ENCODE results near the gene B4GALT1.
"Not testable (repeated sequence)": the region's sequence is repeated elsewhere in the genome, so short reads cannot be mapped to it uniquely, and the experiment has no call there.

The B4GALT1 gene

DNA sequence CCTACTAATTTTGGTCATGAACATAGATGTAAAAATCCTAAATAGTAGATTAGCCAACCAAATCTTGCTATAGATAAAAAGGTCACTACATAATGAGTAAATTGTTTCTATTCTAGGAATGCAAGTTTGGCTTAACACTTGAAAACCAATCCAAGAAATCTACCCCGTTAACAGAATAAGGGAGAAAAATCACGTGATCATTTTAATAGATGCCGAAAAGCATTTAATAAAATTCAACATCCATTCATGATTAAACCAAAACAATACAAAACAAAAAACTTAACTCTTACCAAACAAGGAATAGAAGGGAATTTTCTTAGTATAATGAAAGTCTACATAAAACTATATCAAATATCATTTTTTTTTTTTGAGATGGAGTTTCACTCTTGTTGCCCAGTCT lies 69.9 kb downstream of the B4GALT1 start:
- Histone ChIP-seq H3K9me3 (ENCODE audit: control insufficient read depth, insufficient read depth, low read length) (no peaks in the 10 kb centered on the region), H3K36me3 (ENCODE audit: control insufficient read depth, insufficient read depth, low read length) (no peaks in the 10 kb centered on the region), H3K9ac (ENCODE audit: low read depth, low read length) (no peak overlapping the region), H3K27me3 (ENCODE audit: control insufficient read depth, insufficient read depth, low read length) (no peaks in the 10 kb centered on the region), H3K4me1 (ENCODE audit: control insufficient read depth, insufficient read depth, low read length) (no peaks in the 10 kb centered on the region), H3K4me3 (ENCODE audit: low read depth, low read length) (no peak overlapping the region)

DNA sequence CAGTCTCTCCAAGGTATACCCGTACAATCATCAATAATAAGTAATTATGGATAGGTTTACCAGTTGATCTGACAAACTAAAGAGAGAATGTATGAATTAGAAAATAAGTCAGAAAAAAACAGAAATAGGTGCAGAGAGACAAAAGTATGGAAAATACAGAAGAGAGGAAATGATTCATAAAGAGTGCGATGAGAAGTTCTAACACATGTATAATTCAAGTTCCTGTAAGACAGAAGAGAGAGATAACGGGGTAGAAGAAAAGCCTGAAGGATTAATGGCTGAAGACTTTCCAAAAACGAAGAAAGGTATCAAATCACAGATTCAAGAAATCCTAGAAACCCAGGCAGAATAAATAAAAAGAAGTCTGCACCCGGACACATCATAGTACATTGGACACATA lies 74.5 kb downstream of the B4GALT1 start:
- no peaks in the 10 kb centered on the region for H3K36me3 ChIP-seq (ENCODE audit: control insufficient read depth, insufficient read depth, low read length)
- H3K4me1 ChIP-seq (ENCODE audit: control insufficient read depth, insufficient read depth, low read length), result no peaks in the 10 kb centered on the region
- H3K9me3 ChIP-seq (ENCODE audit: control insufficient read depth, insufficient read depth, low read length), result no peaks in the 10 kb centered on the region
- no peak overlapping the region for H3K4me3 ChIP-seq (ENCODE audit: low read depth, low read length)
- no peak overlapping the region for H3K9ac ChIP-seq (ENCODE audit: low read depth, low read length)
- no peaks in the 10 kb centered on the region for H3K27me3 ChIP-seq (ENCODE audit: control insufficient read depth, insufficient read depth, low read length)

DNA sequence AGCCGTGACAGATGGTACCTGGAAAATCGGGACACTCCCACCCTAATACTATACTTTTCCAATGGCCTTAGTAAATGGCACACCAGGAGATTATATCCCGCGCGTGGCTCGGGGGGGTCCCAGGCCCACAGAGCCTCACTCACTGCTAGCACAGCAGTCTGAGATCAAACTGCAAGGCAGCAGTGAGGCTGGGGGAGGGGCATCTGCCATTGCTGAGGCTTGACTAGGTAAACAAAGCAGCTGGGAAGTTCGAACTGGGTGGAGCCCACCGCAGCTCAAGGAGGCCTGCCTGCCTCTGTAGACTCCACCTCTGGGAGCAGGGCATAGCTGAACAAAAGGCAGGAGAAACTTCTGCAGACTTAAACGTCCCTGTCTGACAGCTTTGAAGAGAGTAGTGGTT lies 81.5 kb downstream of the B4GALT1 start:
- not testable (repeated sequence) for H3K4me1 ChIP-seq (ENCODE audit: control insufficient read depth, insufficient read depth, low read length)

DNA sequence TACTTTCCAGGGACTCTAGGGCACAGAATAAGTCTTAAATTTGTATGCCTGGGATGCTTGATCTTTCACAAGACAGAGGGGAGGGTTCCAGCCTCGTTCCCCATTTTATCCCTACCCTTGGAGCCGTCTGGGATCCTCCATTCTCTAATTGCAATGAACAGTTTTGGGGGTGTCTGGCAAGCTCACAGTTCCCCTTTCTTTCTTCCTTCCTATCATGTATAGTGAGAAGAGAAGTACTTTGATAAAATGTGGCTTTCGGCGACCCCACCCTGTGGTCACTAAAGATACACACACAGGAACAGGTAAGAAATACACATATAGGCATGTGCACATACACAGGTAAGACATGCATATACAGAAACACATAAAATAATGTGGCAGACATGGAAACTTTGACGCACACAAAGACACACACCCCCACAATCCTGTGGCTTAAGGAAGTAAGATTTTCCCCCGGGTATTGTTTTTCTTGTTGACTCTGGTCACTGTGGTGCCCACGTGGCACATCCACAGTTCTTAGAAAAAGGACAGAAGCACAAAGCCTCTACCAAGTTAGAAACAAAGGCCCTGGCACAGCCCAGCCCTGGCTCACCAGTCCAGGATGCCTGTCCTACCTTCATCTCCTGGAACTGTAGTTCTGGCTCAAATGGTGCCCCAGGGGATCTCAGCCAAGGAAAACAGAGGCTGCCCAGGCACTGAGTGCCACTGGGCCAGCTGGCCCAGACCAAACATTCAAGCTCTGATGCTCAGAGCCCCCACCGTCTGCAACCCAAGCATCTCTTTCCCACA lies 84.4 kb downstream of the B4GALT1 start:
- H3K27me3 ChIP-seq (ENCODE audit: control insufficient read depth, insufficient read depth, low read length), result no peaks in the 10 kb centered on the region
- no peak overlapping the region for H3K9ac ChIP-seq (ENCODE audit: low read depth, low read length)

More for the DNA sequence above, 81.5 kb downstream of the B4GALT1 start:
- H3K9me3 ChIP-seq (ENCODE audit: control insufficient read depth, insufficient read depth, low read length); H3K4me3 ChIP-seq (ENCODE audit: low read depth, low read length); H3K9ac ChIP-seq (ENCODE audit: low read depth, low read length); H3K27me3 ChIP-seq (ENCODE audit: control insufficient read depth, insufficient read depth, low read length); H3K36me3 ChIP-seq (ENCODE audit: control insufficient read depth, insufficient read depth, low read length): not testable (repeated sequence)

DNA sequence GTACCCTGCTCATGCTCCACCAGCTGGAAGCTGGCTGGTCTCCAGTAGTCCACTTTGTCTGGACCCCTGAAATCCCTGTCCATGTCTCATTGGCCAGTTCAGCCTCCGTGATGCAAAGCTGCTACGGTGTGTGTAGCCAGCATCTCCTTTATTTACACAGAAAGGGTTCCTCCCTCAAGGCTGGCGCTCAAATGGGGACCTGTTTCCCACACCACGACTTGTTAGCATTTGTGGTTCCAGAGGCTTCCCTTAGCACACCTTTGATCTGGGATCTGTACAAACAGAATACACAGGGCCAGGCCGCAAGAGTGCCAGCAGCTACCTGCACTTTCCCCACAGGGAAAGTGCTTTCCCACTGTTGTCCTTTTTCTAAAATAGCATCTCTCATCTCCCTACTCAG lies 85.0 kb downstream of the B4GALT1 start:
- H3K4me1 ChIP-seq (ENCODE audit: control insufficient read depth, insufficient read depth, low read length), result no peaks in the 10 kb centered on the region
- H3K9me3 ChIP-seq (ENCODE audit: control insufficient read depth, insufficient read depth, low read length), result no peaks in the 10 kb centered on the region
- no peak overlapping the region for H3K9ac ChIP-seq (ENCODE audit: low read depth, low read length)
- H3K4me3 ChIP-seq (ENCODE audit: low read depth, low read length), result no peak overlapping the region
- H3K27me3 ChIP-seq (ENCODE audit: control insufficient read depth, insufficient read depth, low read length), result no peaks in the 10 kb centered on the region
- H3K36me3 ChIP-seq (ENCODE audit: control insufficient read depth, insufficient read depth, low read length), result no peaks in the 10 kb centered on the region

More for the DNA sequence above, 84.4 kb downstream of the B4GALT1 start:
- Histone ChIP-seq H3K4me3 (ENCODE audit: low read depth, low read length) (no peak overlapping the region), H3K36me3 (ENCODE audit: control insufficient read depth, insufficient read depth, low read length) (no peaks in the 10 kb centered on the region), H3K9me3 (ENCODE audit: control insufficient read depth, insufficient read depth, low read length) (no peaks in the 10 kb centered on the region), H3K4me1 (ENCODE audit: control insufficient read depth, insufficient read depth, low read length) (no peaks in the 10 kb centered on the region)

DNA sequence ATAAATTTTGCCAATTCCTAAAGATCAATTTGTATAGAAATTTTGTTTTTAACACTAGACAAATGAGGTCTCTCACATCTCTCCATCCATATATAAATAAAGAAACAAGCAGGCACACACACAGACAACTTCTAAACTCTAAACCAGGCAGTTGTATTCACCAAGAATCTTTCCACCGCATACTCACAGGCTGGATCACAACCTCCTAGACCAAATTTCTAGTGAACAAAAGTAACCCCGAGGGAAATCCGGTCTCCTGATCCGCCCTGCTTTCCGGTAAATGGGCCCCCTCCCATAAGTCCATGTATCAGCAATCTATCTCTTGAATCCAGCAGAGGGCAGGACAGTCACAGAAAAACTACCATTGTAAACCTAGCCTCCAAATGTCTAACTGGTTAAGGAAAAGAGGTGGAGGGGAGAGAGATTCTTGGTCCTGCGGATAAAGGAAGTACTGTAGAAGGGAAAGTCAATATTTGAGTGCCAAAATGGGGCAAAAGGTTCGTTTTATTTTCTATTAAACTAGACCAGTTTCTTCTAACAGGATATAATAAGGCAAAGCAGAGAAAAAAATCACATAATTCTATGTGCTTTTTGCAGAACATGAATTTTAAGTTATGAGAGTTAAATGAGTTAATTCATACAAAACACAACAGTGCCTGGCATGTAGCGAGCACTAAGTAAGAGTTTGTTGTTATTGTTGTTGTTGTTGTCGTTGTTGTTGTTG lies 85.8 kb downstream of the B4GALT1 start:
- Histone ChIP-seq H3K4me1 (ENCODE audit: control insufficient read depth, insufficient read depth, low read length) (no peaks in the 10 kb centered on the region), H3K27me3 (ENCODE audit: control insufficient read depth, insufficient read depth, low read length) (no peaks in the 10 kb centered on the region), H3K9me3 (ENCODE audit: control insufficient read depth, insufficient read depth, low read length) (no peaks in the 10 kb centered on the region), H3K4me3 (ENCODE audit: low read depth, low read length) (no peak overlapping the region), H3K36me3 (ENCODE audit: control insufficient read depth, insufficient read depth, low read length) (no peaks in the 10 kb centered on the region), H3K9ac (ENCODE audit: low read depth, low read length) (no peak overlapping the region)

DNA sequence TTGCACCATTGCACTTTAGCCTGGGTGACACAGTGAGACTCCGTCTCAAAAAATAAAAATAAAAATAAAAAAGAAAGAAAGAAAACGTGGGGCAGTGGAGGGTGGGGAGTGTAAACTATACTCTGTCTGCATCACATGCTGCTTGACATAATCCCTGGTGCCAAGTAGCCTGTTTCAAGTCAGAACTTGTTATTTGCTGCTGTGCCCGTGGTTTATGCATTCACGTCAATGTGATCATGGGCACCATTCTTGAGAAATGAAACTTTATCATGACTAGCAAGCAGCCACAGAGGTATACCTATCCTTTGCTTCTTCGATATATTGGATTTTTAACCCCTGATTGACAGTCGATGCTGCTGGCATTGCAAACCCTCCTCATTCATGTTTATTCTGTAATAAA lies 86.6 kb downstream of the B4GALT1 start:
- H3K9me3 ChIP-seq (ENCODE audit: control insufficient read depth, insufficient read depth, low read length), result no peaks in the 10 kb centered on the region
- H3K36me3 ChIP-seq (ENCODE audit: control insufficient read depth, insufficient read depth, low read length), result no peaks in the 10 kb centered on the region
- no peak overlapping the region for H3K9ac ChIP-seq (ENCODE audit: low read depth, low read length)
- H3K27me3 ChIP-seq (ENCODE audit: control insufficient read depth, insufficient read depth, low read length), result no peaks in the 10 kb centered on the region
- H3K4me3 ChIP-seq (ENCODE audit: low read depth, low read length), result no peak overlapping the region
- no peaks in the 10 kb centered on the region for H3K4me1 ChIP-seq (ENCODE audit: control insufficient read depth, insufficient read depth, low read length)

DNA sequence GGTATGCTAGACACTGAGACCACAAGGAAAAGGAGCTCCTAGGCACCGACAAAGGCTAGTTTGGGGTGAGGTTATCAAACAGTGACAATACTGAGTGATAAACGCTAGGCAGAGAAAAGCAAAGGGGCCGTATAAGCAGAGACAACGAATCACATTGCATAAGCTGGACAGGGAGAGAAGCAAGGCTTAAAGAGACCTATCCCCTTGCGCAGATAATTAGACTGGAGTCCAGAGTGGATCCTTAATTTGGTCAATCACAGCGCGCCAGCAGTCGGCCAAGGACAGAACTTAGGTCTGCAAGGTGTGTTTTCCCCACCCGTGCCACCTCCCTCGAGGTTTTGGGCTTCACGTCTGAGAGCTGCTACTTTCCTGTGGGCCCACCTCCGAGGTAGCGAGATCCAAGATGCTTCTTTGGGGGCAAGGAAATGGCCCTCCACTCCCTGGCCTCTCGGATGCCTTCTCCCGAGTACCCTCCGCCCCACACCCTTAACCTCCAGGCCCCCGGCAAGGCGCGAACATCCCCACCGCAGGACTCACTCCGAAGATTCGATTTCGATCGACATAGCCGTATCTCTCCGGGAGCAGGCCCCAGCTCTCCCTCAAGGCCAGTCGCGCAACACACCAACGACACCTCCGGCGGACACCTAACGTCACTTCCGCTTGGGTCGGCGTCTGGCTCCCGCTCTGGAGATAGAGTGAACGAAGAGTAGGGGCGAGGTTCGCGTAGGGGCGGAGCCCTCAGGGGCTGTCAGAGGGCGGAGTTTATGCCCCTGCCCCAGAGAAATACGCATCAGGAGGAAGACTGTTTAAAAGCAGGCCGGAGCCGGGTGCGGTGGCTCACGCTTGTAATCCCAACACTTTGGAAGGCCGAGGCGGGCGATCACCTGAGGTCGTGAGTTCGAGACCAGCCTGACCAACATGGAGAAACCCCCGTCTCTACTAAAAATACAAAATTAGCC lies 90.8 kb downstream of the B4GALT1 start, which contains the start of gene SMU1:
Gene SMU1 (minus strand): TSS at position 629 of the 959 bp plus-strand sequence. CDS start 66 bp downstream, at position 563.
- H3K27me3 ChIP-seq (ENCODE audit: control insufficient read depth, insufficient read depth, low read length), result no peaks in the 10 kb centered on the region
- H3K4me3 ChIP-seq (ENCODE audit: low read depth, low read length), result peak within 1 kb of the TSS; percentile 99
- no peaks in the 10 kb centered on the region for H3K9me3 ChIP-seq (ENCODE audit: control insufficient read depth, insufficient read depth, low read length)
- peaks cover 17% of the 10 kb centered on the region for H3K36me3 ChIP-seq (ENCODE audit: control insufficient read depth, insufficient read depth, low read length)
- peak within 1 kb of the TSS; percentile 98 for H3K9ac ChIP-seq (ENCODE audit: low read depth, low read length)
- H3K4me1 ChIP-seq (ENCODE audit: control insufficient read depth, insufficient read depth, low read length), result no peaks in the 10 kb centered on the region

DNA sequence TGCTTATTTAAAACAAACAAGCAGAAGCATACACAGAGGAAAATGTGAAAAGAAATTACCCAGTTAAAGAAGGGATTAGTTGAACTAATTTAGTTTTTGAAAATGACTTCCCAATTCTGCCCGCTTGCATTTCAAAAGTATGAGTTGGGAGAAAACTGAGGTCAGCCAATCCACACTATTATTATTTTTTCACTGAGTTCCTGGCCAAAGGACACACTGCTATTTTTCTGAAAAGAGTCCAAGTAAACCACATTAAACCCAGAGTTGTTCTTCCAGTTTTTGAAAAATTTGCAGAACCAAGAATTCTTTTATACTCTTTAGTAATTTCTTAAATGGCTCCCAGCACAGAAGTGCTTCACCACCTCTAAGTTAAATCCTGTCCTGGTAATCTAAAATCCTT lies 98.1 kb downstream of the B4GALT1 start:
- Histone ChIP-seq H3K4me1 (ENCODE audit: control insufficient read depth, insufficient read depth, low read length) (no peaks in the 10 kb centered on the region), H3K36me3 (ENCODE audit: control insufficient read depth, insufficient read depth, low read length) (peaks cover 17% of the 10 kb centered on the region), H3K27me3 (ENCODE audit: control insufficient read depth, insufficient read depth, low read length) (no peaks in the 10 kb centered on the region), H3K9me3 (ENCODE audit: control insufficient read depth, insufficient read depth, low read length) (no peaks in the 10 kb centered on the region), H3K4me3 (ENCODE audit: low read depth, low read length) (no peak overlapping the region), H3K9ac (ENCODE audit: low read depth, low read length) (no peak overlapping the region)

DNA sequence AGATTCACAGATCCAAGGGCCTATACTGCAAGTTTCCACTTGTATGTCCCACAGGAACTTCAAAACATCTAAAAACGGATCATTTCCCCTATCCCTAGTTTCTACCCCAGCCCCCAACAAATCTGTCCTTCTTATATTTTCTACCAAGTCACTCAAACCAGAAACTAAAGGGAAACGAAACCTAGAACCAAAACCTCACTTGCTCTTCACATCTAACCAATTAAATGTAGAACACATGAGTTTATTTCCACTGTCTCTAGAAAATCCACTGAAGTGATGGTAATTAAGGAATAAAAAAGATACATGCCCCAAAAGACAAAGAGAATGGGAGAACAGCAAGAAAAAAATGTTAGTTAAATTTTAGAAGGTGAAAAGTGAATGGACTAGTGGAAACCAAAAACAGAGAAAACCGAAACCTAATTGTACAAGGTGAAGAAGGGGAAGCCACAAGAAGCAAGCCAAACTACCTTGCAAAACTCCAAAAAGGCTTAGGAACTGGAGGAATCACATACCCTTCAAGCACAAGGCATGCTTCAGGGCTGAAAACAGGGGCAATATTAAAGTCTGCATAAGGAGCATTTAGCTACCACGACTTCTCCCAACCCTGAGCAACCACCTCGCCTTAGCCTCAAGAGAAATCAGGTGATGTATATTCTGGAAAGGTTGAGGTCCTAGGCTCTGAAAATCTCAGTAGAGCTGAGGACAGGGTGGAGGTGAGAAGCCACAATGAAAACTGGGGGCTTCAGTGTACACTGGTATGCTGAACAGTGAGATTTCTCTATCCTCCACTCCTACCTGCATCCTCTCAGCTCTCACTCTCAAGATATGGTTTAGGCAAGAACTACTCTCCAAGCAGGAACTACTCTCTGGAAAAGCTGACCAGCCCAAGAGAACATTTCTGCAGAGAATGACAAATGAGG lies 101.7 kb downstream of the B4GALT1 start:
- Histone ChIP-seq H3K36me3 (ENCODE audit: control insufficient read depth, insufficient read depth, low read length) (peaks cover 4% of the 10 kb centered on the region), H3K9me3 (ENCODE audit: control insufficient read depth, insufficient read depth, low read length) (no peaks in the 10 kb centered on the region), H3K4me3 (ENCODE audit: low read depth, low read length) (no peak overlapping the region), H3K9ac (ENCODE audit: low read depth, low read length) (no peak overlapping the region), H3K27me3 (ENCODE audit: control insufficient read depth, insufficient read depth, low read length) (no peaks in the 10 kb centered on the region), H3K4me1 (ENCODE audit: control insufficient read depth, insufficient read depth, low read length) (no peaks in the 10 kb centered on the region)
